ENCODE measurements around the gene SEPTIN11.

Gene SEPTIN11

DNA sequence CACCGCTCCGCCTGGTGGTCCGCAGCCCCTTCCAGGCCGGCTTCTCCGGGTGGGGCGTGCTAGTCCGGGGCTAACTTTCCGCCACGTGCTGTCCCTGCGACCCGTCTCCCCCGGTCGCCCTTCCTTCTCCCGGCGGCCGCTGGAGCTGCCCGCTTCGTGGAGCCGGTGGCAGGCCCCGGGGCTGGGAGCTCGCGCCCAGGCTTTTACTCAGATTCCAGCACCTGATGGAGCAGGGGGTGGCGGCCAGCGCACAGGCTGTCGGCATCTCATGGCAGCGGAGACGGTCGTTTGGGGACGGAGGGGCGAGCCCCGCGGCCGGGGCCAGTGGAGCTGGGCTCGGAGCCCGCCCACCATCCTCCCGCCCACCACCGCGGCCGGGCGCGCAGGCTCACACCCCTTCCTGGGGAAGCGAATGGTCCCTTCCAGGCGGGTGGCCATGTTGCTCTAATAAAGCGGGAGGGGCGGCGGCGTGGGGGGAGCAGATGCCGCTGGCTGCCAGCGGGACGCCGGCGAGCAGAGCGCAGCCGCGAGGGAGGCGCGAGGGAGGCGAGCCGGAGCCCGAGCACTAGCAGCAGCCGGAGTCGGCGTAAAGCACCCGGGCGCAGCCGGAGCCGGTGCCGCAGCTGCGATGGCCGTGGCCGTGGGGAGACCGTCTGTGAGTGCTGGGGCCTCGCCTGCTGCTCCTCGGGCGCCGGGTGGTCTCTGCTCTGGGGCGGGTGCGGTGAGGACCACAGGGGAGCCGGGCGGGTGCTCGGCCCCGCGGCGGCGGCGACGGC, at the start of gene SEPTIN11:
TSS of gene SEPTIN11 (plus strand) at position 477 of the 776 bp plus-strand sequence. CDS start at position 629, 152 bp downstream.
- Histone ChIP-seq H3K27me3 (ENCODE audit: control insufficient read depth in 1 of 2, insufficient read depth in 2 of 2, low read length in 2 of 2) (no peaks in the 10 kb centered on the region), H3K4me3 (ENCODE audit: low read depth in 1 of 2, low read length in 2 of 2) (peak within 1 kb of the TSS; percentile 81 to 82), H3K4me1 (ENCODE audit: insufficient read depth, low read length) (peaks cover 6% of the 10 kb centered on the region), H3K9ac (ENCODE audit: low read length) (peak within 1 kb of the TSS; percentile 69), H3K27ac (ENCODE audit: low read depth, low read length) (peak within 1 kb of the TSS; percentile 95), H3K9me3 (ENCODE audit: low read length) (no peaks in the 10 kb centered on the region), H3K36me3 (ENCODE audit: insufficient read depth, low read length) (no peaks in the 10 kb centered on the region)

DNA sequence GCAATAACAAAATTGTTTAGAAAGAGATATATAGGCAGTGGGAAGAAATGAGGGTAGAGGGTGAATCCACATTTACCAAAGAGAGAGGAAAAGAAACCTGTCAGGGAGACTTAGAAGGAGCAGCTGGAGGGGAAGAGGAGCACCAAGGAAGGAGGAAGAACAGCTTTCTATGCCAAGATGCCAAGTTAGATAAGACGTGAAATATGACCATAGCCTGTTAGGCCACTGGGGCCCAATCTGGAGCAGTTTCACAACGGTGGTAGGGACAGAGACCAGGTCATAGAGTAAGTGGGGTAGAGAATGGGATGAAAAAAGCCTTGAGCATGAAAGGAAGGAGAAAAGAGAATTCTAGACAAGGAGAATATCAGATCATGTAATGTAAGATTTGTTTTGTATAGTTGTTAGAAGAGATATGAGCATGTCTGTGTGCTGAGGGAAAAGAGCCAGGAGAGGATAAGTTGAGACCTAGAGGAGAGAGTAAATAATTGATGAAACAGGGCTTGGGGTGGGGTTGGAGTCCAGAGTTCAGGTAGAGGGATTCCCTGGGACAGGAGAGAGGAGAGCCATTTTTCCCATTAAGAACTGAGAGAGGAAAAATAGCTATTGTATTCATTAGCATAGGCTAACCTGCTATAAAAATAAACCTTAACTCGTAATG, 47.2 kb upstream of the SEPTIN11 start:
- Histone ChIP-seq H3K9me3 (ENCODE audit: low read length) (no peaks in the 10 kb centered on the region), H3K4me3 (ENCODE audit: low read depth in 1 of 2, low read length in 2 of 2) (no peak overlapping the region), H3K27ac (ENCODE audit: low read depth, low read length) (no peak overlapping the region), H3K36me3 (ENCODE audit: insufficient read depth, low read length) (no peaks in the 10 kb centered on the region), H3K27me3 (ENCODE audit: control insufficient read depth in 1 of 2, insufficient read depth in 2 of 2, low read length in 2 of 2) (peaks cover 0 to 13% of the 10 kb centered on the region in 2 donors), H3K4me1 (ENCODE audit: insufficient read depth, low read length) (no peaks in the 10 kb centered on the region), H3K9ac (ENCODE audit: low read length) (no peak overlapping the region)

DNA sequence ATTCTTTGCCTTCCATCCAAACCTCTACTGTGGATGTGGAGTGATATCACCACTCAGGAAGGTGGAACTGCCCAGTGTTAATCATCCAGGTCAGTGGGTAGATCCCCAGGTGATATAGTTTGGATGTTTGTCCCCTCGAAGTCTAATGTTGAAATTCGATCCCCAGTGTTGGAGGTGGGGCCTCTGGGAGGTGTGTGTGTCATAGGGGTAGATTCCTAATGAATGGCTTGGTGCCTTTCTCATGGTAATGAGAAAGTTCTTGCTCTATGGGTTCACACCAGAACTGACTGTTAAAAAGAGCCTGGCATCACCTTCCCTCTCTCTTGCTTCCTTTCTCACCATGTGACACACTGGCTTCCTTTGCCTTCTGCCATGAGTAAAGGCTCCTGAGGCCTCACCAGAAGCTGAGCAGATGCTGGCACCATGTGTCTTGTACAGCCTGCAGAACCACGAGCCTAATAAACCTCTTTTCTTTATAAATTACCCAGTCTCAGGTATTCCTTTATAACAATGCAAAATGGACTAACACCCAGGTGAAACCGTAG, 44.8 kb upstream of the SEPTIN11 start:
- H3K36me3 ChIP-seq (ENCODE audit: insufficient read depth, low read length), result no peaks in the 10 kb centered on the region
- no peak overlapping the region for H3K4me3 ChIP-seq (ENCODE audit: low read depth in 1 of 2, low read length in 2 of 2)
- H3K27ac ChIP-seq (ENCODE audit: low read depth, low read length), result no peak overlapping the region
- no peak overlapping the region for H3K9ac ChIP-seq (ENCODE audit: low read length)
- H3K27me3 ChIP-seq (ENCODE audit: control insufficient read depth in 1 of 2, insufficient read depth in 2 of 2, low read length in 2 of 2), result no peaks in the 10 kb centered on the region
- no peaks in the 10 kb centered on the region for H3K4me1 ChIP-seq (ENCODE audit: insufficient read depth, low read length)
- no peaks in the 10 kb centered on the region for H3K9me3 ChIP-seq (ENCODE audit: low read length)

DNA sequence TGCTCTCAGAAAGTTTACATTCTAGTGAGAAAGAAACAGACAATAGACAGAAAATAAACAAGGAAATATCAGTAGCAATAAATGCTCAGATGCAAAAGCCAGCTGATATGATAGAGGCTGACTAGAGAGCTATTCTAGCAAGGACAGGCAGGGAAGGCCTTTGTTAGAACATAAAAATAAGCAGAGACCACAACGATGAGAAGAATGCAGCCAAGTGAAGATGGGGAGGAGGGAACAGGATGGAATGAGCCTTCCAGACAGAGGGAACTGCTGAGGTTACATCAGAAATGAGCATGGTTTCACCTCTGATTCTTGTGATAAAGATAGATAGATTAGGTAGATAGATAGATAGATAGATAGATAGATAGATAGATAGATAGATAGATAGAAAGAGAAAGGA, 44.0 kb upstream of the SEPTIN11 start:
- no peak overlapping the region for H3K4me3 ChIP-seq (ENCODE audit: low read depth in 1 of 2, low read length in 2 of 2)
- H3K9ac ChIP-seq (ENCODE audit: low read length), result no peak overlapping the region
- no peaks in the 10 kb centered on the region for H3K4me1 ChIP-seq (ENCODE audit: insufficient read depth, low read length)
- H3K27ac ChIP-seq (ENCODE audit: low read depth, low read length), result no peak overlapping the region
- no peaks in the 10 kb centered on the region for H3K36me3 ChIP-seq (ENCODE audit: insufficient read depth, low read length)
- no peaks in the 10 kb centered on the region for H3K9me3 ChIP-seq (ENCODE audit: low read length)
- no peaks in the 10 kb centered on the region for H3K27me3 ChIP-seq (ENCODE audit: control insufficient read depth in 1 of 2, insufficient read depth in 2 of 2, low read length in 2 of 2)

DNA sequence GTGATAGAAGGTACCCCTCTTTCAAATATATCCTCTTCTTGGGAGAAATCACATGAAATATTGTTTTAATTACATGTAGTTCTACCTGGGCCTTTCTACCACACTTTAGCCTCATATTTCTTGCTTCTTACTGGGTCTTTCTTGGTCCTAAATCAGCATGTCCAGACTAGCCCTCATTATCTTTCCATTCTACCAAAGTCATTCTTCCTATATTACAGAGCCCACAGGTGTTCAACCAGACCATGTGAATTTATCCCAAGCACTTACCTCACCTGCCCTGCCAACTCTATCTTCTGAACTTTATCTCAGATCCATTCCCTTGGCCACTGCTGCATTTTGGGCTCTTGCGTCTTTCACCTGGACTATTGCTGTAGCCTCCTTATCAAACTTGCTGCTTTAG, 39.8 kb upstream of the SEPTIN11 start:
- no peak overlapping the region for H3K27ac ChIP-seq (ENCODE audit: low read depth, low read length)
- H3K9me3 ChIP-seq (ENCODE audit: low read length), result no peaks in the 10 kb centered on the region
- no peak overlapping the region for H3K4me3 ChIP-seq (ENCODE audit: low read depth in 1 of 2, low read length in 2 of 2)
- no peak overlapping the region for H3K9ac ChIP-seq (ENCODE audit: low read length)
- H3K27me3 ChIP-seq (ENCODE audit: control insufficient read depth in 1 of 2, insufficient read depth in 2 of 2, low read length in 2 of 2), result no peaks in the 10 kb centered on the region
- no peaks in the 10 kb centered on the region for H3K4me1 ChIP-seq (ENCODE audit: insufficient read depth, low read length)
- H3K36me3 ChIP-seq (ENCODE audit: insufficient read depth, low read length), result no peaks in the 10 kb centered on the region

DNA sequence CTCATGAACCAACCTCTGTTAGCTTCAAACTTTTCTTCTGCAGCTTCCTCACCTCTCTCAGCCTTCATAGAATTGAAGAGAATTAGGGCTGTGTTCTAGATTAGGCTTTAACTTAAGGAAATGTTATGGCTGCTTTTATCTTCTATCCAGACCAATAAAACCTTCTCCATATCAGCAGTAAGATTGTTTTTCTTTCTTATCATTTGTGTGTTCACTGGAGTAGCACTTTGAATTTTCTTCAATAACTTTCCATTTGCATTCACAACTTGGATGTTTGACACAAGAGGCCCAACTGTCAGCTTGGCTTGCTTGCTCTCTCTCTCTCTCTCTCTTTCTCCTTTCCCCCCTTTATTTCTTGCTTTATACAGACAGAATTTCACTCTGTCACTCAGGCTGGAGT, 28.8 kb upstream of the SEPTIN11 start:
- Histone ChIP-seq H3K27ac (ENCODE audit: low read depth, low read length) (no peak overlapping the region), H3K4me3 (ENCODE audit: low read depth in 1 of 2, low read length in 2 of 2) (no peak overlapping the region), H3K9ac (ENCODE audit: low read length) (no peak overlapping the region), H3K36me3 (ENCODE audit: insufficient read depth, low read length) (no peaks in the 10 kb centered on the region), H3K4me1 (ENCODE audit: insufficient read depth, low read length) (no peaks in the 10 kb centered on the region), H3K9me3 (ENCODE audit: low read length) (no peaks in the 10 kb centered on the region), H3K27me3 (ENCODE audit: control insufficient read depth in 1 of 2, insufficient read depth in 2 of 2, low read length in 2 of 2) (no peaks in the 10 kb centered on the region)

DNA sequence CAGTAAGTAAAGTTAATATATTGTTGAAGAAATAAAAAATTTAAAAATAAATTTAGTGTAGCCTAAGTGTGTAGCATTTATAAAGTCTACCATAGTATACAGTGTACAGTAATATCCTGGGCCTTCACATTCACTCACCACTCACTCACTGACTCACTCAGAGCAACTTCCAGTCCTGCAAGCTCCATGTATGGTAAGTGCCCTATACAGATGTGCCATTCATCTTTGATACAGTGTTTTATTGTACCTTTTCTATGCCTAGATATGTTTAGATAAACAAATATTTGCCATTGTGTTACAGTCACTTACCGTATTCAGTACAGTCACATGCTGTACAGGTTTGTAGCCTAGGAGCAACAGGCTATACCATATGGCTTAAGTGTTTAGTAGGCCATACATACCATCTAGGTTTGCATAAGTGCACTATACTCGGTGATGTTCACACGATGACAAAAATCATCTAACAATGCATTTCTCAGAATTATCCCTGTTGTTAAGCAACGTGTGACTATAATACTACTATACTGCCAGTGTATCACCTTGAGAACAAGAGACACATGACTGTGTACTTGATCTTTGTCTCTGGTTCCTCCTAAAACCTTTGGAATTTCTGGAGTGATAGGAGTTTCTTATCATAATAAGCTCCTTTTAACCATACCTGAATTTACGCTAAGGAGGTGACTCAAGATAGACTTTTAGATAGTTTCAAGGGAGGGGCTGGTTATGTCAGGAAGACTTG, 25.8 kb upstream of the SEPTIN11 start:
- no peaks in the 10 kb centered on the region for H3K36me3 ChIP-seq (ENCODE audit: insufficient read depth, low read length)
- no peaks in the 10 kb centered on the region for H3K4me1 ChIP-seq (ENCODE audit: insufficient read depth, low read length)
- H3K4me3 ChIP-seq (ENCODE audit: low read depth in 1 of 2, low read length in 2 of 2), result no peak overlapping the region
- H3K27ac ChIP-seq (ENCODE audit: low read depth, low read length), result no peak overlapping the region
- no peaks in the 10 kb centered on the region for H3K27me3 ChIP-seq (ENCODE audit: control insufficient read depth in 1 of 2, insufficient read depth in 2 of 2, low read length in 2 of 2)
- no peaks in the 10 kb centered on the region for H3K9me3 ChIP-seq (ENCODE audit: low read length)
- no peak overlapping the region for H3K9ac ChIP-seq (ENCODE audit: low read length)

DNA sequence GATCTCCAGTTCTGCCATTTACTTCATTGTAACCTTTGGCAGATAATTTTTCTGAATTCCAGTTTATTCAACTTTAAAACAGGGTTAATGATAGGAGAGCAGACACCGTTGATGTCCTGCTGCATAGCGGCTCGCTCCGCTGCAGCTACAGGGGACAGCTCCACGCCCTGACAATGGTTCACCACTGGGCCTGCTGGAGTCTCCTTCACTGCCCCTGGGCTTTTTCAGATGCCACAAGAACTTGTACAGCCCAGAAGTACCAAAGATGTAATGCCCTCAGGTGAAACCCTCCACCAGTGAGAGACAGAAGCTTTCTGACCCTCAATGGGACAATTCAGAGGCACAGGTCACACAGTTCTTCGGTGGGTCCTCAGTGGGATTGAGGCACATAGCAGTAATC, 22.7 kb upstream of the SEPTIN11 start:
- Histone ChIP-seq H3K4me1 (ENCODE audit: insufficient read depth, low read length) (no peaks in the 10 kb centered on the region), H3K27ac (ENCODE audit: low read depth, low read length) (no peak overlapping the region), H3K9ac (ENCODE audit: low read length) (no peak overlapping the region), H3K4me3 (ENCODE audit: low read depth in 1 of 2, low read length in 2 of 2) (no peak overlapping the region), H3K27me3 (ENCODE audit: control insufficient read depth in 1 of 2, insufficient read depth in 2 of 2, low read length in 2 of 2) (no peaks in the 10 kb centered on the region), H3K9me3 (ENCODE audit: low read length) (no peaks in the 10 kb centered on the region), H3K36me3 (ENCODE audit: insufficient read depth, low read length) (no peaks in the 10 kb centered on the region)

DNA sequence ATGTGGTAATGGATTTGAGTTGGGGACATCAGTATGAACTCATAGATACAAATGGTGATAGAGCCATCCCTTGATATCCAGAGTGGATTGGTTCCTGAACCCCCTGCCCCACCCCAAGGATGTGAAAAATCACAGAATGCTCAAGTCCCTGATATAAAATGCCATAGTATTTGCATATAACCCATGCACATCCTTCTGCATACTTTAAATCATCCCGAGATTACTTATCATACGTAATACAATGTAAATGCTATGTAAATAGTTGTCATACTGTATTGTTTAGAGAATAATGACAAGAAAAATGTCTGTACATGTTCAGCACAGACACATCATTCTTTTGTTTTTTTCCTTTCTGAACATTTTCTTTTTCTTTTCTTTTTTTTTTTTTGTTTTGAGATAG, 18.9 kb upstream of the SEPTIN11 start:
- Histone ChIP-seq H3K27me3 (ENCODE audit: control insufficient read depth in 1 of 2, insufficient read depth in 2 of 2, low read length in 2 of 2) (no peaks in the 10 kb centered on the region), H3K9me3 (ENCODE audit: low read length) (no peaks in the 10 kb centered on the region), H3K4me1 (ENCODE audit: insufficient read depth, low read length) (no peaks in the 10 kb centered on the region), H3K4me3 (ENCODE audit: low read depth in 1 of 2, low read length in 2 of 2) (no peak overlapping the region), H3K9ac (ENCODE audit: low read length) (no peak overlapping the region), H3K27ac (ENCODE audit: low read depth, low read length) (no peak overlapping the region), H3K36me3 (ENCODE audit: insufficient read depth, low read length) (no peaks in the 10 kb centered on the region)

DNA sequence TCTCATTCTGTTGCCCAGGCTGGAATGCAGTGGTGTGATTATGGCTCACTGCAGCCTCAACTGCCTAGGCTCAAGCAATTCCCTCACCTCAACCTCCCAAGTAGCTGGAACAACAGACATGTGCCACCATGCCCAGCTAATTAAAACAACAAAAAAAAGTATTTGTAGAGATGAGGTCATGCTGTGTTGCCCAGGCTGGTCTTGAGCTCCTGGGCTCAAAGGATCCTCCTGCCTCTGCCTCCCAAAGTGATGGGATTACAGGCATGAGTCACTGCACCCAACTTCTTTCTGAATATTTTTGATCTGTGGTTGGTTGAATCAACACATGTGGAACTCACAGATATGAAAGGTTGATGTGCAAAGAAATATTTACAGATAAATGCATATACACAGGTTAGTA, 18.5 kb upstream of the SEPTIN11 start:
- Histone ChIP-seq H3K27ac (ENCODE audit: low read depth, low read length) (no peak overlapping the region), H3K4me3 (ENCODE audit: low read depth in 1 of 2, low read length in 2 of 2) (no peak overlapping the region), H3K27me3 (ENCODE audit: control insufficient read depth in 1 of 2, insufficient read depth in 2 of 2, low read length in 2 of 2) (no peaks in the 10 kb centered on the region), H3K36me3 (ENCODE audit: insufficient read depth, low read length) (no peaks in the 10 kb centered on the region), H3K9ac (ENCODE audit: low read length) (no peak overlapping the region), H3K4me1 (ENCODE audit: insufficient read depth, low read length) (no peaks in the 10 kb centered on the region), H3K9me3 (ENCODE audit: low read length) (no peaks in the 10 kb centered on the region)

DNA sequence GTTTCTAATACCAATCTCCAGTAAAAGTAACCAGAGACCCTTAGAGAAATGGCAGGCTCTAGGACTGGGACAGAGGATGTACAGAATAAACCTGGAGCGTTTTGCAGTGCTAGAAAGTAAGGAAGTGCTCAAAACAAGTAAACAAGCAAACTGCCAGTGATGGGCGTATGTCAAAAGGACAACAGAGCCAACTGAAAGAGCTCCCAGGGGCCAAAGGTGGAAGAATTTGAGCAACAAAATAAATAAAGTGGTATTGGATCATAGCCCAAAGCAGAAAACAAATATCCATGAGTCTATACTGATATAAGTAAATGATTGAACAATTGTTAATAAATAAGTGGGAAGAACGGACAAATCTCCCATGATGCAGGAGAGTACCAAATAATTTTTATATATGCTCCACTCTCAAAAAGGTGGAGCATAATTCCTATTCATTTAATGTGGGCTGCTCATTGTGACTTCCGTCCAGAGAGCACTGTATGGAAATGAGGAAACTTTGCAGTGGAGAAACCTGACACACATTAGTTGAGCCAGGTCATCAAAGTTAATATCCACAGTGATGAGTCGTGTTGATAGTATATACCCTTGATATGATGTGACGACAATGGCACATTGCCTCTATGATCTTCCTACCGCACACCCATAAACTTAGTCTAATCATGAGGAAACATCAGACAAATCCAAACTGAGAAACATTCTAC, 17.8 kb upstream of the SEPTIN11 start:
- H3K4me1 ChIP-seq (ENCODE audit: insufficient read depth, low read length), result no peaks in the 10 kb centered on the region
- no peaks in the 10 kb centered on the region for H3K9me3 ChIP-seq (ENCODE audit: low read length)
- no peaks in the 10 kb centered on the region for H3K36me3 ChIP-seq (ENCODE audit: insufficient read depth, low read length)
- no peak overlapping the region for H3K4me3 ChIP-seq (ENCODE audit: low read depth in 1 of 2, low read length in 2 of 2)
- H3K27ac ChIP-seq (ENCODE audit: low read depth, low read length), result no peak overlapping the region
- no peak overlapping the region for H3K9ac ChIP-seq (ENCODE audit: low read length)
- no peaks in the 10 kb centered on the region for H3K27me3 ChIP-seq (ENCODE audit: control insufficient read depth in 1 of 2, insufficient read depth in 2 of 2, low read length in 2 of 2)

Data from muscle layer of colon (tissue), 2 donors.